Measurements from ENCODE around the gene PARD6A.

Gene PARD6A

GRCh38 chr16:67660564-67661028 lies at the start of gene PARD6A:
PARD6A (plus strand) TSS chr16:67660960; CDS start chr16:67661039, 79 bp downstream.
- DNase-seq = peak; percentile 94

- DNase-seq = no peak
Measured at GRCh38 chr16:67613808-67614207, 47.0 kb upstream of the PARD6A start.

GRCh38 chr16:67628216-67628615 lies 32.5 kb upstream of the PARD6A start:
- no peak for DNase-seq

GRCh38 chr16:67632415-67633172 lies 28.2 kb upstream of the PARD6A start:
- no peak for DNase-seq

- DNase-seq = no peak
Measured at GRCh38 chr16:67636713-67637112, 24.0 kb upstream of the PARD6A start.

- DNase-seq = no peak
Measured at GRCh38 chr16:67637625-67638024, 23.1 kb upstream of the PARD6A start.

- no peak for DNase-seq
Measured at GRCh38 chr16:67641779-67642708, 18.7 kb upstream of the PARD6A start.

GRCh38 chr16:67644038-67644437 lies 16.7 kb upstream of the PARD6A start:
- no peak for DNase-seq

- DNase-seq = no peak
Measured at GRCh38 chr16:67645397-67646121, 15.2 kb upstream of the PARD6A start.

GRCh38 chr16:67647111-67647651 lies 13.6 kb upstream of the PARD6A start:
- no peak for DNase-seq

GRCh38 chr16:67647681-67648080 lies 13.1 kb upstream of the PARD6A start:
- DNase-seq = no peak

- DNase-seq = no peak
Measured at GRCh38 chr16:67648088-67648763, 12.5 kb upstream of the PARD6A start.

- DNase-seq = no peak
Measured at GRCh38 chr16:67648764-67649407, 11.9 kb upstream of the PARD6A start.

- no peak for DNase-seq
Measured at GRCh38 chr16:67649494-67649931, 11.2 kb upstream of the PARD6A start.

- no peak for DNase-seq
Measured at GRCh38 chr16:67650023-67650422, 10.7 kb upstream of the PARD6A start.

GRCh38 chr16:67651039-67651438 lies 9.7 kb upstream of the PARD6A start:
- DNase-seq = no peak

- DNase-seq = no peak
Measured at GRCh38 chr16:67651847-67652246, 8.9 kb upstream of the PARD6A start.

GRCh38 chr16:67652578-67653127 lies 8.1 kb upstream of the PARD6A start:
- DNase-seq = peak; percentile 32

GRCh38 chr16:67653128-67653788 lies 7.5 kb upstream of the PARD6A start:
- no peak for DNase-seq

GRCh38 chr16:67653789-67654402 lies 6.9 kb upstream of the PARD6A start:
- no peak for DNase-seq
